Smooth muscle cell (in vitro differentiated cells): ENCODE data around the gene EGFR. TPM values are rescaled to one million over a fixed set of nuclear protein-coding genes. Genes with fewer than 3 reads are reported as not detected.
A peak's percentile ranks its signal among the peaks of the same experiment; 100 is the strongest.

Experiments
- DNase-seq: peaks from one replicate; lab custom pipeline; 2025; ENCODE audit not compliant: unreplicated experiment; lab: John Stamatoyannopoulos, UW
- H2AFZ ChIP-seq: fragments of 200-600 bp; sonication (generic); 2 replicates; pipeline ENCODE4 v1.6.0; 2016; ENCODE audit warnings: antibody characterized with exemption, low read depth, mild to moderate bottlenecking
- H3F3A ChIP-seq: fragments of 200-600 bp; sonication (generic); 2 replicates; pipeline ENCODE4 v1.6.0; 2017; ENCODE audit warnings: antibody characterized with exemption, low read depth
- H3K27ac ChIP-seq: fragments of 200-600 bp; sonication (generic); 2 replicates; pipeline ENCODE4 v1.5.1; 2016; ENCODE audit warnings: low read depth, mild to moderate bottlenecking
- H3K27me3 ChIP-seq: fragments of 200-600 bp; sonication (generic); 2 replicates; pipeline ENCODE4 v1.6.1; 2016; ENCODE audit warnings: low read depth, mild to moderate bottlenecking
- H3K36me3 ChIP-seq: fragments of 200-600 bp; sonication (generic); 2 replicates; pipeline ENCODE4 v1.5.1; 2016; ENCODE audit warnings: low read depth
- H3K4me1 ChIP-seq: fragments of 200-600 bp; sonication (generic); 2 replicates; pipeline ENCODE4 v1.5.1; 2016; ENCODE audit warnings: low read depth
- H3K4me2 ChIP-seq: fragments of 200-600 bp; sonication (generic); 2 replicates; pipeline ENCODE4 v1.6.0; 2016; ENCODE audit warnings: mild to moderate bottlenecking
- H3K4me3 ChIP-seq: fragments of 200-600 bp; sonication (generic); 2 replicates; pipeline ENCODE4 v1.5.1; 2016; ENCODE audit warnings: mild to moderate bottlenecking
- H3K79me2 ChIP-seq: fragments of 200-600 bp; sonication (generic); 2 replicates; pipeline ENCODE4 v1.6.0; 2016; ENCODE audit warnings: low read depth, mild to moderate bottlenecking
- H3K9ac ChIP-seq: fragments of 200-600 bp; sonication (generic); 2 replicates; pipeline ENCODE4 v1.6.0; 2016; ENCODE audit warnings: low read depth
- H3K9me3 ChIP-seq: fragments of 200-600 bp; sonication (generic); replicated peaks from 2 replicates; pipeline ENCODE4 v1.5.1; 2016; ENCODE audit warnings: low read depth
- H4K20me1 ChIP-seq: fragments of 200-600 bp; sonication (generic); 2 replicates; pipeline ENCODE4 v1.6.0; 2016; ENCODE audit warnings: low read depth
- CTCF ChIP-seq: fragments of 200-600 bp; sonication (generic); IDR thresholded peaks from 2 replicates; pipeline ENCODE4 v1.5.1; 2017; ENCODE audit warnings: borderline replicate concordance, mild to moderate bottlenecking, antibody characterized with exemption; ENCODE audit not compliant: insufficient read depth, poor library complexity, severe bottlenecking
- WGBS: methylation state at CpG from one replicate; pipeline ENCODE4 v1.1.7; 2016; ENCODE audit warnings: low lambda C conversion rate; 5-methylcytosine and 5-hydroxymethylcytosine counted together
- polyA plus RNA-seq: library from polyadenylated mRNA; unstranded; fragments of >200 nt; fragmentation: Nextera tagmentation; extraction: Ambion mirVana; gene quantifications from 2 replicates; pipeline ENCODE4 v1.2.1, GENCODE V29; 2016
- total RNA-seq: library from RNA; depleted of rRNA; stranded (reverse); fragments of >200 nt; gene quantifications from 2 replicates; pipeline ENCODE4 v1.2.3, GENCODE V29; 2014

EGFR gene
- total and polyA plus RNA-seq, 2 experiments from 2014 or later = 9.0 to 31.1 TPM

GRCh38 chr7:55063061-55063460 lies 44.2 kb downstream of the EGFR start:
- Histone ChIP-seq H3K9me3 (no peaks in the 10 kb centered on the region), H3K4me2 (peak overlapping the region; percentile 53), H3F3A (peaks cover 5% of the 10 kb centered on the region), H3K4me3 (no peak overlapping the region), H2AFZ (no peak overlapping the region), H3K27me3 (no peaks in the 10 kb centered on the region), H3K9ac (no peak overlapping the region), H4K20me1 (no peaks in the 10 kb centered on the region), H3K36me3 (no peaks in the 10 kb centered on the region), H3K79me2 (peaks cover 22% of the 10 kb centered on the region), H3K27ac (peak overlapping the region; percentile 99), H3K4me1 (peaks cover 24% of the 10 kb centered on the region)
- 92% methylated on average over 7 of the region's 7 CpGs for WGBS
- no peak for DNase-seq
- TF ChIP-seq CTCF = no peak

GRCh38 chr7:55063633-55064032 lies 44.8 kb downstream of the EGFR start:
- Histone ChIP-seq H3K4me3 (no peak overlapping the region), H2AFZ (no peak overlapping the region), H3K9me3 (no peaks in the 10 kb centered on the region), H3K79me2 (peaks cover 19% of the 10 kb centered on the region), H3K36me3 (no peaks in the 10 kb centered on the region), H3K27ac (peak overlapping the region; percentile 99), H3K9ac (no peak overlapping the region), H3F3A (peaks cover 5% of the 10 kb centered on the region), H3K4me2 (peak overlapping the region; percentile 77), H4K20me1 (no peaks in the 10 kb centered on the region), H3K27me3 (no peaks in the 10 kb centered on the region), H3K4me1 (peaks cover 24% of the 10 kb centered on the region)
- TF ChIP-seq CTCF = no peak
- DNase-seq = no peak
- 54% methylated on average over 5 of the region's 5 CpGs for WGBS

- WGBS = 7% methylated on average over 4 of the region's 4 CpGs
- no peaks in the 10 kb centered on the region for H3K36me3 ChIP-seq
- peak overlapping the region; percentile 17 for H3K4me3 ChIP-seq
- no peak for DNase-seq
- H3K79me2 ChIP-seq = peaks cover 6% of the 10 kb centered on the region
- H4K20me1 ChIP-seq = no peaks in the 10 kb centered on the region
- no peak overlapping the region for H2AFZ ChIP-seq
- peak overlapping the region; percentile 92 for H3K9ac ChIP-seq
- no peaks in the 10 kb centered on the region for H3K27me3 ChIP-seq
- TF ChIP-seq CTCF = no peak
- peak overlapping the region; percentile 77 for H3K4me2 ChIP-seq
- H3K4me1 ChIP-seq = peaks cover 24% of the 10 kb centered on the region
- H3F3A ChIP-seq = peaks cover 5% of the 10 kb centered on the region
- peak overlapping the region; percentile 99 for H3K27ac ChIP-seq
- no peaks in the 10 kb centered on the region for H3K9me3 ChIP-seq
Measured at GRCh38 chr7:55065079-55065478, 46.3 kb downstream of the EGFR start.

GRCh38 chr7:55065511-55066229 lies 46.9 kb downstream of the EGFR start:
- no peaks in the 10 kb centered on the region for H4K20me1 ChIP-seq
- peak overlapping the region; percentile 99 for H3K27ac ChIP-seq
- H3K4me3 ChIP-seq = peak overlapping the region; percentile 17
- H3K9me3 ChIP-seq = no peaks in the 10 kb centered on the region
- peaks cover 6% of the 10 kb centered on the region for H3K79me2 ChIP-seq
- H3K9ac ChIP-seq = peak overlapping the region; percentile 92
- 6% methylated on average over 10 of the region's 10 CpGs for WGBS
- no peak for DNase-seq
- H2AFZ ChIP-seq = no peak overlapping the region
- H3K27me3 ChIP-seq = no peaks in the 10 kb centered on the region
- peaks cover 24% of the 10 kb centered on the region for H3K4me1 ChIP-seq
- no peaks in the 10 kb centered on the region for H3K36me3 ChIP-seq
- peak overlapping the region; percentile 77 for H3K4me2 ChIP-seq
- no peak for TF ChIP-seq CTCF
- peaks cover 5% of the 10 kb centered on the region for H3F3A ChIP-seq
